OCI-LY7 (cell line): ENCODE measurements around the gene GAB4. TPM values are rescaled to one million over a fixed set of nuclear protein-coding genes. Genes with fewer than 3 reads are reported as not detected.
A peak's percentile ranks its signal among the peaks of the same experiment; 100 is the strongest.

ENCODE experiments used
- BruUV-seq: library from RNA; stranded (reverse); fragments of 400-500 nt; replicated peaks from 2 replicates; lab custom pipeline; 2021; lab: Mats Ljungman, UMichigan
- CTCF ChIA-PET: fragments of 300-600 bp; sonication (Branson Sonifier 250); formaldehyde crosslinking; loops from one replicate; lab custom pipeline; 2022; ENCODE audit warnings: antibody characterized with exemption; ENCODE audit not compliant: unreplicated experiment; lab: Charles Lee
- POLR2A ChIA-PET: fragments of 300-600 bp; sonication (Branson Sonifier 250); formaldehyde crosslinking; loops from one replicate; lab custom pipeline; 2022; ENCODE audit warnings: antibody characterized with exemption; lab: Charles Lee
- DNase-seq: peaks from one replicate; pipeline ENCODE4 v3.0.0-alpha.2; 2015; ENCODE audit warnings: low spot score
- H2AFZ ChIP-seq: fragments of 200-600 bp; sonication (generic), shearing (Covaris generic); 2 replicates; pipeline ENCODE4 v1.6.1; 2014; ENCODE audit warnings: mild to moderate bottlenecking, antibody characterized with exemption, low read length, moderate library complexity
- H3K27ac ChIP-seq: fragments of 200-600 bp; sonication (generic); 2 replicates; pipeline ENCODE4 v1.5.1; 2014; ENCODE audit warnings: mixed run types, low read depth, mild to moderate bottlenecking, moderate library complexity, low read length, inconsistent platforms; ENCODE audit not compliant: poor library complexity, severe bottlenecking
- H3K36me3 ChIP-seq: fragments of 200-600 bp; sonication (generic); 2 replicates; pipeline ENCODE4 v1.6.1; 2014; ENCODE audit warnings: mild to moderate bottlenecking, antibody characterized with exemption, low read length, moderate library complexity, mixed read lengths; ENCODE audit not compliant: insufficient read depth
- H3K4me1 ChIP-seq: fragments of 200-600 bp; sonication (generic); 2 replicates; pipeline ENCODE4 v1.5.1; 2014; ENCODE audit warnings: mild to moderate bottlenecking, low read length; ENCODE audit not compliant: insufficient read depth, poor library complexity, severe bottlenecking
- H3K4me2 ChIP-seq: fragments of 200-600 bp; sonication (generic); 2 replicates; pipeline ENCODE4 v1.6.1; 2014; ENCODE audit warnings: mild to moderate bottlenecking, low read length
- H3K4me3 ChIP-seq: fragments of 200-600 bp; sonication (generic); 2 replicates; pipeline ENCODE4 v1.5.1; 2014; ENCODE audit warnings: mild to moderate bottlenecking, low read depth, low read length; ENCODE audit not compliant: poor library complexity, severe bottlenecking
- H3K79me2 ChIP-seq: fragments of 200-600 bp; sonication (generic); 2 replicates; pipeline ENCODE4 v1.6.1; 2016; ENCODE audit warnings: low read depth, mild to moderate bottlenecking, low read length, moderate library complexity, mixed read lengths; ENCODE audit not compliant: insufficient read depth
- H3K9me2 ChIP-seq: fragments of 200-600 bp; sonication (generic); 2 replicates; pipeline ENCODE4 v1.6.1; 2016; ENCODE audit warnings: mild to moderate bottlenecking, low read length, mixed read lengths; ENCODE audit not compliant: insufficient read depth
- H3K9me3 ChIP-seq: fragments of 200-600 bp; sonication (generic); 2 replicates; pipeline ENCODE4 v1.6.1; 2014; ENCODE audit warnings: mild to moderate bottlenecking, mixed run types, low read length, mixed read lengths
- H4K20me1 ChIP-seq: fragments of 200-600 bp; sonication (generic); 2 replicates; pipeline ENCODE4 v1.6.1; 2014; ENCODE audit warnings: mild to moderate bottlenecking, antibody characterized with exemption, low read length, moderate library complexity, mixed read lengths; ENCODE audit not compliant: insufficient read depth
- CTCF ChIP-seq: fragments of 200-600 bp; sonication (generic); conservative IDR thresholded peaks from 2 replicates; pipeline ENCODE4 v1.5.1; 2014; ENCODE audit warnings: mild to moderate bottlenecking, antibody characterized with exemption, low read length, moderate library complexity, mixed read lengths
- EZH2phosphoT487 ChIP-seq: fragments of 200-600 bp; sonication (generic); IDR thresholded peaks from 2 replicates; pipeline ENCODE4 v1.6.1; 2018; ENCODE audit warnings: low read depth, borderline replicate concordance, mild to moderate bottlenecking, mixed run types, antibody characterized with exemption, low read length, moderate library complexity, mixed read lengths
- intact Hi-C: fragments of 100-400 bp; cut with micrococcal nuclease; formaldehyde crosslinking; loops from one replicate; pipeline ENCODE4 v1.10.0; 2022; ENCODE audit not compliant: unreplicated experiment
- total RNA-seq, 2 experiments: library from RNA; depleted of rRNA in 1 of 2; stranded (reverse); fragments of >200 nt in 1 of 2; shearing (Covaris generic) in 1 of 2; gene quantifications; 2 replicates each; pipeline ENCODE4 v1.2.3, GENCODE V29; 2014 to 2022

GAB4 gene
- total RNA-seq, 2 experiments from 2014 or later = not detected

DNA sequence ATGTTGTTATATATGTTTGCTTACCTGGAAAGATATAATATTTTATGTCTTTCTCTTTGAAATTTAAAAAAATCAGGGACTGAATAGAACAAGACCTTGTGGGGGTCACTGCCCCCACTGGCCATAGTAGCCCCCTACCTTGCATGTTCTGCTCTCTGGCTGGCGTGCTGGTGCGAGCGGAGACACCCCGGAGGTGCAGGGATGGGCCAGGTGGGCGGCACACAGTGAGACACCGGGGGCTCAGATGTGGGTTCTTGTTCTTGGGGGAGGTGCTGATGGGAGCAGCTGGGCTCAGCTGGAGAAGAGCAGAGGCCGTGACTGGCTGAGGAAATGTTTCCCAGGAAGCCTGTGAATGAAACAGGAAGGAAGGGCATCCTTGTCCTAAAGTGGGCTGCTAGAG lies 20.2 kb downstream of the GAB4 start:
- Histone ChIP-seq H3K4me3 (no peak overlapping the region), H3K9me2 (no peaks in the 10 kb centered on the region), H3K36me3 (no peaks in the 10 kb centered on the region), H3K79me2 (no peaks in the 10 kb centered on the region), H4K20me1 (no peaks in the 10 kb centered on the region), H2AFZ (no peak overlapping the region), H3K4me2 (no peak overlapping the region), H3K9me3 (peaks cover 14% of the 10 kb centered on the region), H3K4me1 (peaks cover 5% of the 10 kb centered on the region), H3K27ac (no peak overlapping the region)
- TF ChIP-seq EZH2phosphoT487 = no peak
- TF ChIP-seq CTCF = no peak
- ChIA-PET CTCF (no interaction called here), POLR2A (no interaction called here)
- no peak for DNase-seq
- intact Hi-C loops = no loop called here
- BruUV-seq = no TSS peak

- CTCF ChIA-PET = no interaction called here
- Histone ChIP-seq H3K9me2 (no peaks in the 10 kb centered on the region), H4K20me1 (no peaks in the 10 kb centered on the region), H3K4me3 (no peak overlapping the region), H3K36me3 (no peaks in the 10 kb centered on the region), H3K4me2 (peak overlapping the region; percentile 44), H3K4me1 (peaks cover 37% of the 10 kb centered on the region), H2AFZ (peak overlapping the region; percentile 92), H3K9me3 (no peaks in the 10 kb centered on the region), H3K27ac (no peak overlapping the region), H3K79me2 (no peaks in the 10 kb centered on the region)
- no TSS peak for BruUV-seq
- DNase-seq = peak; percentile 64
- no peak for TF ChIP-seq CTCF
- TF ChIP-seq EZH2phosphoT487 = no peak
- POLR2A ChIA-PET = interaction anchor here (0.9 to 1.0 kb wide), 2 partner anchors 26 to 38 kb away, joined by 3 read pairs; no protein-coding TSS in a partner anchor
- intact Hi-C loops = loop anchor here (10.0 kb wide), 1 partner anchor 51 kb away; no protein-coding TSS in a partner anchor
Measured at GRCh38 chr22:16975155-16975885, 32.7 kb downstream of the GAB4 start.
